GM12878 (cell line): ENCODE data around the gene ANAPC16.

Experiments used
- ATF7 ChIP-seq: fragments of 450-650 bp; IDR thresholded peaks from 2 replicates; pipeline ENCODE4 v1.6.1; 2016; ENCODE audit warnings: low read depth, mild to moderate bottlenecking
- CHD2 ChIP-seq: IDR thresholded peaks from 2 replicates; pipeline ENCODE4 v1.6.1; 2011; ENCODE audit warnings: low read depth, low read length, improper control_type of control experiment, borderline replicate concordance
- FOS ChIP-seq: IDR thresholded peaks from 3 replicates; pipeline ENCODE4 v1.6.1; 2011; ENCODE audit warnings: borderline replicate concordance; ENCODE audit not compliant: insufficient read length; ENCODE audit errors: extremely low read depth
- POLR2AphosphoS5 ChIP-seq: IDR thresholded peaks from 2 replicates; pipeline ENCODE4 v1.6.1; 2011; ENCODE audit warnings: mild to moderate bottlenecking, low read length, inconsistent platforms
- SIN3A ChIP-seq: IDR thresholded peaks from 2 replicates; pipeline ENCODE4 v1.6.1; 2012; ENCODE audit warnings: low read depth, low read length, improper control_type of control experiment
- SREBF2 ChIP-seq: IDR thresholded peaks from 2 replicates; pipeline ENCODE4 v1.6.1; 2012; ENCODE audit warnings: mild to moderate bottlenecking, low read length
- YBX1 ChIP-seq: fragments of 450-650 bp; IDR thresholded peaks from 2 replicates; pipeline ENCODE4 v1.6.1; 2016; ENCODE audit warnings: antibody characterized with exemption
- YY1 ChIP-seq: IDR thresholded peaks from 2 replicates; pipeline ENCODE4 v1.6.1; 2011; ENCODE audit warnings: low read depth, mild to moderate bottlenecking, low read length
- ZNF384 ChIP-seq: IDR thresholded peaks from 2 replicates; pipeline ENCODE4 v1.6.1; 2012; ENCODE audit warnings: low read depth, mild to moderate bottlenecking, low read length, improper control_type of control experiment, borderline replicate concordance
- ZSCAN29 ChIP-seq: fragments of 450-650 bp; IDR thresholded peaks from 2 replicates; pipeline ENCODE4 v1.6.1; 2017; ENCODE audit warnings: mild to moderate bottlenecking, moderate library complexity
- TF ChIP-seq, protein P1 (sequence below), 3 experiments: IDR thresholded peaks in 2 of 3; conservative IDR thresholded peaks in 1 of 3; 2 replicates each; pipeline ENCODE4 v1.5.1; 2011; ENCODE audit warnings: low read depth in 3 of 3, low read length in 3 of 3, mild to moderate bottlenecking in 3 of 3, control low read depth in 2 of 3, moderate library complexity in 2 of 3, inconsistent platforms in 1 of 3, mixed read lengths in 1 of 3; ENCODE audit not compliant: control insufficient read depth in 2 of 3, insufficient read depth in 1 of 3; ENCODE audit errors: extremely low read depth in 1 of 3
- TF ChIP-seq, protein P2 (sequence below): IDR thresholded peaks from 2 replicates; pipeline ENCODE4 v1.6.1; 2011; ENCODE audit warnings: mild to moderate bottlenecking, low read depth, low read length, moderate library complexity; ENCODE audit not compliant: insufficient replicate concordance

DNA sequence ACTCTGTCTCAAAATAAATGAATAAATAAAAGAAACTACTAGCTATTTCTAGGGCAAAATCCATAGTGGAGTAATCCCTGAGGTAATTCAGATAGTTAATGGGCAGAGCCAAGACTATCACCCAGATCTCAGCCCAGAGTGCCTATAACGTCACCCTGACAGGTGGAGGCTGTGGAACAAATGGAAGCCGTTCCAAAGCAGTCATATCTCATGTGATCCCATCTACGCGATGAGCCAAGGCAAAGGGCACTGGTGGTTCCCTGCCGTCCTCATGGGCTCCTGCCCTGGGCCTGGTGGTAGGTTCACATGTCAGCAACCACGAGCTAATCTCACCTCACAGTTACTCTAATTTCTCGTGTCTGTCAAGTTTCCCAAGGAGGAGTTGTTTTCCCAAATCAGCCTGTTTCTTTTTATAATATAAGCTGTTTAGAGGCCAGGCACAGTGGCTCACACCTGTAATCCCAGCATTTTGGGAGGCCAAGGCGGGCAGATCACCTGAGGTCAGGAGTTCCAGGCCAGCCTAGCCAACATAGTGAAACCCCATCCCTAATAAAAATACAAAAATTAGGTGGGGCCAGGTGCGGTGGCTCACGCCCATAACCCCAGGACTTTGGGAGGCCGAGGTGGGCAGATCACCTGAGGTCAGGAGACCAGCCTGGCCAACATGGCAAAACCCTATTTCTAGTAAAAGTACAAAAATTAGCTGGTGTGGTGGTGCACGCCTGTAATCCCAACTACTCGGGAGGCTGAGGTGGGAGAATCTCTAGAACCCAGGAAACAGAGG is 22.8 kb downstream of the ANAPC16 start:
- no peak for TF ChIP-seq ATF7
- TF ChIP-seq ZNF384 = no peak
- TF ChIP-seq CHD2 = no peak
- TF ChIP-seq POLR2AphosphoS5 = no peak
- TF ChIP-seq, protein P1, sequence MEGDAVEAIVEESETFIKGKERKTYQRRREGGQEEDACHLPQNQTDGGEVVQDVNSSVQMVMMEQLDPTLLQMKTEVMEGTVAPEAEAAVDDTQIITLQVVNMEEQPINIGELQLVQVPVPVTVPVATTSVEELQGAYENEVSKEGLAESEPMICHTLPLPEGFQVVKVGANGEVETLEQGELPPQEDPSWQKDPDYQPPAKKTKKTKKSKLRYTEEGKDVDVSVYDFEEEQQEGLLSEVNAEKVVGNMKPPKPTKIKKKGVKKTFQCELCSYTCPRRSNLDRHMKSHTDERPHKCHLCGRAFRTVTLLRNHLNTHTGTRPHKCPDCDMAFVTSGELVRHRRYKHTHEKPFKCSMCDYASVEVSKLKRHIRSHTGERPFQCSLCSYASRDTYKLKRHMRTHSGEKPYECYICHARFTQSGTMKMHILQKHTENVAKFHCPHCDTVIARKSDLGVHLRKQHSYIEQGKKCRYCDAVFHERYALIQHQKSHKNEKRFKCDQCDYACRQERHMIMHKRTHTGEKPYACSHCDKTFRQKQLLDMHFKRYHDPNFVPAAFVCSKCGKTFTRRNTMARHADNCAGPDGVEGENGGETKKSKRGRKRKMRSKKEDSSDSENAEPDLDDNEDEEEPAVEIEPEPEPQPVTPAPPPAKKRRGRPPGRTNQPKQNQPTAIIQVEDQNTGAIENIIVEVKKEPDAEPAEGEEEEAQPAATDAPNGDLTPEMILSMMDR (IDR thresholded peaks at IDR 0.05 in 2 of 3, conservative IDR thresholded peaks at IDR 0.05 in 1 of 3; ENCODE audit: control insufficient read depth in 2 of 3, extremely low read depth in 1 of 3, insufficient read depth in 1 of 3, low read depth in 3 of 3, low read length in 3 of 3) = no peak
- no peak for TF ChIP-seq FOS
- TF ChIP-seq SIN3A = no peak
- TF ChIP-seq, protein P2, sequence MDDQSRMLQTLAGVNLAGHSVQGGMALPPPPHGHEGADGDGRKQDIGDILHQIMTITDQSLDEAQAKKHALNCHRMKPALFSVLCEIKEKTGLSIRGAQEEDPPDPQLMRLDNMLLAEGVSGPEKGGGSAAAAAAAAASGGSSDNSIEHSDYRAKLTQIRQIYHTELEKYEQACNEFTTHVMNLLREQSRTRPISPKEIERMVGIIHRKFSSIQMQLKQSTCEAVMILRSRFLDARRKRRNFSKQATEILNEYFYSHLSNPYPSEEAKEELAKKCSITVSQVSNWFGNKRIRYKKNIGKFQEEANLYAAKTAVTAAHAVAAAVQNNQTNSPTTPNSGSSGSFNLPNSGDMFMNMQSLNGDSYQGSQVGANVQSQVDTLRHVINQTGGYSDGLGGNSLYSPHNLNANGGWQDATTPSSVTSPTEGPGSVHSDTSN = no peak
- no peak for TF ChIP-seq SREBF2
- no peak for TF ChIP-seq ZSCAN29
- no peak for TF ChIP-seq YBX1
- no peak for TF ChIP-seq YY1
